Measurements from ENCODE around the gene PDE6A.

The PDE6A gene

GRCh38 chr5:149852641-149853330 lies 91.8 kb downstream of the PDE6A start:
- H3K4me1 ChIP-seq (ENCODE audit: control insufficient read depth, low read length) = no peaks in the 10 kb centered on the region
- no peaks in the 10 kb centered on the region for H3F3A ChIP-seq (ENCODE audit: control insufficient read depth, insufficient read depth)
- no peaks in the 10 kb centered on the region for H3K79me2 ChIP-seq (ENCODE audit: control insufficient read depth, low read length)
- no peaks in the 10 kb centered on the region for H3K9me3 ChIP-seq (ENCODE audit: control insufficient read depth, insufficient read depth, low read length)
- TF ChIP-seq CTCF (IDR thresholded peaks at IDR 0.05; ENCODE audit: low read depth, low read length, poor library complexity, severe bottlenecking) (peak; percentile 97), EZH2phosphoT487 (IDR thresholded peaks at IDR 0.05; ENCODE audit: borderline replicate concordance, low read length) (no peak)
- no peak overlapping the region for H3K4me3 ChIP-seq (ENCODE audit: low read length)
- H3K9me2 ChIP-seq (replicated peaks; ENCODE audit: control insufficient read depth, low read length) = no peaks in the 10 kb centered on the region
- H4K20me1 ChIP-seq (ENCODE audit: control insufficient read depth, insufficient read depth, low read depth, low read length) = no peaks in the 10 kb centered on the region
- H3K36me3 ChIP-seq (ENCODE audit: control insufficient read depth, low read length) = peaks cover 6% of the 10 kb centered on the region; the same call in 1 of the 2 replicates
- H3K4me2 ChIP-seq (ENCODE audit: low read length) = no peak overlapping the region
- H3K27me3 ChIP-seq (ENCODE audit: control insufficient read depth, low read length) = no peaks in the 10 kb centered on the region
- no peak overlapping the region for H3K27ac ChIP-seq (ENCODE audit: low read depth, low read length)

GRCh38 chr5:149851211-149851610 lies 93.4 kb downstream of the PDE6A start:
- Histone ChIP-seq H3K27ac (ENCODE audit: low read depth, low read length) (no peak overlapping the region), H3K4me3 (ENCODE audit: low read length) (no peak overlapping the region), H3K4me2 (ENCODE audit: low read length) (no peak overlapping the region)

GRCh38 chr5:149849966-149850910 lies 94.4 kb downstream of the PDE6A start:
- Histone ChIP-seq H3K4me2 (ENCODE audit: low read length) (no peak overlapping the region), H3K9me3 (ENCODE audit: control insufficient read depth, insufficient read depth, low read length) (no peaks in the 10 kb centered on the region)

More at GRCh38 chr5:149851211-149851610, 93.4 kb downstream of the PDE6A start:
- H3K27me3 ChIP-seq (ENCODE audit: control insufficient read depth, low read length) = no peaks in the 10 kb centered on the region
- H3K79me2 ChIP-seq (ENCODE audit: control insufficient read depth, low read length) = no peaks in the 10 kb centered on the region
- TF ChIP-seq CTCF (IDR thresholded peaks at IDR 0.05; ENCODE audit: low read depth, low read length, poor library complexity, severe bottlenecking) (no peak), EZH2phosphoT487 (IDR thresholded peaks at IDR 0.05; ENCODE audit: borderline replicate concordance, low read length) (no peak)
- H4K20me1 ChIP-seq (ENCODE audit: control insufficient read depth, insufficient read depth, low read depth, low read length) = no peaks in the 10 kb centered on the region
- no peaks in the 10 kb centered on the region for H3K9me2 ChIP-seq (replicated peaks; ENCODE audit: control insufficient read depth, low read length)
- H3F3A ChIP-seq (ENCODE audit: control insufficient read depth, insufficient read depth) = no peaks in the 10 kb centered on the region
- H3K4me1 ChIP-seq (ENCODE audit: control insufficient read depth, low read length) = no peaks in the 10 kb centered on the region
- no peaks in the 10 kb centered on the region for H3K9me3 ChIP-seq (ENCODE audit: control insufficient read depth, insufficient read depth, low read length)
- H3K36me3 ChIP-seq (ENCODE audit: control insufficient read depth, low read length) = peaks cover 13% of the 10 kb centered on the region

More at GRCh38 chr5:149849966-149850910, 94.4 kb downstream of the PDE6A start:
- Histone ChIP-seq H3F3A (ENCODE audit: control insufficient read depth, insufficient read depth) (no peaks in the 10 kb centered on the region), H3K27ac (ENCODE audit: low read depth, low read length) (no peak overlapping the region), H3K79me2 (ENCODE audit: control insufficient read depth, low read length) (no peaks in the 10 kb centered on the region), H3K36me3 (ENCODE audit: control insufficient read depth, low read length) (peaks cover 23% of the 10 kb centered on the region), H3K27me3 (ENCODE audit: control insufficient read depth, low read length) (no peaks in the 10 kb centered on the region), H3K4me3 (ENCODE audit: low read length) (no peak overlapping the region), H3K9me2 (replicated peaks; ENCODE audit: control insufficient read depth, low read length) (no peaks in the 10 kb centered on the region), H4K20me1 (ENCODE audit: control insufficient read depth, insufficient read depth, low read depth, low read length) (no peaks in the 10 kb centered on the region), H3K4me1 (ENCODE audit: control insufficient read depth, low read length) (no peaks in the 10 kb centered on the region)
- TF ChIP-seq CTCF (IDR thresholded peaks at IDR 0.05; ENCODE audit: low read depth, low read length, poor library complexity, severe bottlenecking) (no peak), EZH2phosphoT487 (IDR thresholded peaks at IDR 0.05; ENCODE audit: borderline replicate concordance, low read length) (no peak)

Data from DOHH2 (cell line).